HG02870 (cell line): ENCODE measurements around the gene TPST2.
A peak's percentile ranks its signal among the peaks of the same experiment; 100 is the strongest.
"Not testable (repeated sequence)": the region's sequence is repeated elsewhere in the genome, so short reads cannot be mapped to it uniquely, and the experiment has no call there.

Experiments
- ATAC-seq: cut with Tn5 transposase; IDR thresholded peaks from one replicate; pipeline ENCODE4 v1.9.1; 2021; ENCODE audit warnings: mild to moderate bottlenecking, moderate library complexity; ENCODE audit not compliant: unreplicated experiment

Gene TPST2

GRCh38 chr22:26536056-26536761 lies 53.7 kb downstream of the TPST2 start:
- no peak for ATAC-seq

GRCh38 chr22:26535603-26535908 lies 54.4 kb downstream of the TPST2 start:
- no peak for ATAC-seq

GRCh38 chr22:26534874-26535602 lies 54.9 kb downstream of the TPST2 start:
- ATAC-seq: no peak

- ATAC-seq: no peak
Measured at GRCh38 chr22:26534171-26534855, 55.6 kb downstream of the TPST2 start.

GRCh38 chr22:26529345-26529744 lies 60.6 kb downstream of the TPST2 start:
- no peak for ATAC-seq

- ATAC-seq: not testable (repeated sequence)
Measured at GRCh38 chr22:26528518-26528917, 61.4 kb downstream of the TPST2 start.

GRCh38 chr22:26527574-26528465 lies 62.1 kb downstream of the TPST2 start:
- no peak for ATAC-seq

GRCh38 chr22:26527167-26527566 lies 62.8 kb downstream of the TPST2 start:
- ATAC-seq: no peak

- ATAC-seq: no peak
Measured at GRCh38 chr22:26525946-26526564, 63.9 kb downstream of the TPST2 start.

GRCh38 chr22:26524870-26525269 lies 65.1 kb downstream of the TPST2 start:
- no peak for ATAC-seq

- no peak for ATAC-seq
Measured at GRCh38 chr22:26522592-26522991, 67.3 kb downstream of the TPST2 start.

GRCh38 chr22:26522012-26522411 lies 67.9 kb downstream of the TPST2 start:
- no peak for ATAC-seq

- no peak for ATAC-seq
Measured at GRCh38 chr22:26517429-26517828, 72.5 kb downstream of the TPST2 start.

- no peak for ATAC-seq
Measured at GRCh38 chr22:26516503-26516902, 73.4 kb downstream of the TPST2 start.

- ATAC-seq: no peak
Measured at GRCh38 chr22:26515931-26516330, 74.0 kb downstream of the TPST2 start.

GRCh38 chr22:26514419-26515161 lies 75.3 kb downstream of the TPST2 start:
- ATAC-seq: no peak

- ATAC-seq: no peak
Measured at GRCh38 chr22:26513838-26514237, 76.1 kb downstream of the TPST2 start.

- peak; percentile 89 for ATAC-seq
Measured at GRCh38 chr22:26512149-26512793, 77.7 kb downstream of the TPST2 start, which contains the start of gene TFIP11. TFIP11 (minus strand) TSS chr22:26512473; CDS start chr22:26510272, 2,201 bp downstream.

- no peak for ATAC-seq
Measured at GRCh38 chr22:26508148-26508547, 81.8 kb downstream of the TPST2 start.
